ENCODE measurements around the gene PACC1.
A peak's percentile ranks its signal among the peaks of the same experiment; 100 is the strongest.

PACC1 gene

DNA sequence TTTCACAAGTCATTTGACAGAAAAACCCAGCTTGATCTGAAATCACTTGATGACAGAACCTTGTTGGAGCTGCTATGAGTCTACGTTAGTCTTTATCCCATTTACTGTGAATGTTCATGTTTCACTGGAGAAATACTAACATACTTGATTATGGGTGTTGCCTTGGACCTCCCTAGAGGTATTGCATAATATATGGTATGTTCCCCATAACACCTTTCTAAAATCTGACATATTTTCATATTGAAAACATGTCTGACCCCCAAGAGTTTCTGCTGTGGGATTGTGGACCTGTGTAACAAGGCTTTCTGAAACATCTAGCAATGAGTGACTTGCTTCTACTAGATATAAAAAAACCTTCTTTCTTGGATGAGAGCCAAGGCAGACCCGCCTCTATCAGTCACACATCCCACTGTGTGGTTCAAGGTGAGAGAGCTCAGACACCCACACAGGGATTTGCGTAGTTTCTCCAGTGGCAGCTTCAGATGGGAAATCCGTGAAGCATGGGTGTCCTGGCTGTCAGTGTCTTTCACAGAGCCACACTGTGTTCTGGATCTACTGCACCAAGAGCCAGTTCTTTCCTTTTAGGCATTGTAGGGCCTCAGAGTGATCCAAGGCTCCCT lies 22.6 kb upstream of the PACC1 start:
- DNase-seq (ENCODE audit: low read depth) = no peak

GRCh38 chr1:212434992-212435391 lies 20.3 kb upstream of the PACC1 start:
- DNase-seq (ENCODE audit: low read depth) = no peak

DNA sequence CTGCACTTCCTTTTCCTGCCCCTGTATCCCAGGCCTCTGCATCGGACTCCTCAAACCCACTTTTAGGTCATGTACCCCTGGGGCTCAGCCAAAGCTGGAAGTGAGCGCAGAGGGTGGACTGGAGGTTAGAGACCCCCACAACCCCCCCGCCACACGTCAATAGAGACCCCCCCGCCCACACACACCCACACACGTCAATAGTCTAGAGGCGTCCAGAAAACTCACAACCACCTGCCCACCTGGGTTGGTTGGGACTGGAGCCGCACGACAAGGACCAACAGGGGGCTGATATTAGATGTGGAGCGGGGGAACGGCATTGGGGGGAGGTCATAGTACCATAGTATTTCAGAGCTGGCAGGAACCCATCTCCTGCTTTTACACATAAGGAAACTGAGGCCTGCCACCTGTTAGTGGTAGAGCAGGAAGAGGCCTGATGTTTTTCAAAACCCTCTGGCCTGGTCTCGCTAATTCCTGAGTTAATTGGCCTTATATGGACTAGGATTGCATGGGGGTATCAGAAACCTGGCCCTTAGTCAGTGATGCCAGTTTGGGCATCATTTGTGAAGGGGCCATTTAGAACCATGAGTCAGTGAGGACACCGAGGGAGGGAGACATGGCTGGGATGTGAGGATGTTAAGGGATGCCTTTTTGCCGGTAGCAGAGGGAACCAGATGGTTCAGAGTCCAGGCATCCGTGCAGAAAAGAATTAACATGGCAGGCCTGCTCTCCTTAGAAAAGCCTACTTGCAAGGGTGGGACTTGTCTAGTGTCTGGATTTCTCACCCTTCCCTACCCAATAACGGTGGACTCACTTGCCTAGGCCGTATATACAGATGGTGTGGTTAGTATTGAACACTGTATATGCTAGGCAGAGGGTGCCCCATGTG lies 19.1 kb upstream of the PACC1 start:
- no peak for DNase-seq (ENCODE audit: low read depth)

- peak; percentile 51 for DNase-seq (ENCODE audit: low read depth)
Measured at GRCh38 chr1:212432661-212433576, 18.2 kb upstream of the PACC1 start, which contains the start of gene NENF. Gene NENF (plus strand): TSS chr1:212432920. CDS start chr1:212432944, 24 bp downstream.

- DNase-seq (ENCODE audit: low read depth) = no peak
Measured at GRCh38 chr1:212432272-212432660, 17.6 kb upstream of the PACC1 start.

- DNase-seq (ENCODE audit: low read depth) = no peak
Measured at GRCh38 chr1:212431644-212432043, 17.0 kb upstream of the PACC1 start.

- no peak for DNase-seq (ENCODE audit: low read depth)
Measured at GRCh38 chr1:212430955-212431394, 16.3 kb upstream of the PACC1 start.

DNA sequence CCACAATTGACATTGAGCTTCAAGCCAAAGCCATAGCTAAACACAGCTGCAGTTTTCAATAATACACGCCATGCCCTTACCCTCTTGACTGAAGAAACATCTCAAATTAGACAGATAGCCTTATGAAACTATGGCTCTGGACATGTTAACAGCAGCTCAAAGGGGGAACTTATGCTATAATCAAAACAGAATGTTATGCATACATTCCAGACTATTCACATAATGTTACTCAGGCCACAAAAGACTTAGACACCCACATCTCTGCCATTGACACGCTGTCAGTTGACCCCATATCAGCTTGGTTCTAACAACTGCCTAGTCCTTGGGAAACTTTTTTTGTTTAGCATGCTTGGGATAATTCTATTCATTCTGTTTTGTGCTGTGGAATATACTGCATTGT lies 15.7 kb upstream of the PACC1 start:
- DNase-seq (ENCODE audit: low read depth) = no peak

- no peak for DNase-seq (ENCODE audit: low read depth)
Measured at GRCh38 chr1:212428496-212428895, 13.8 kb upstream of the PACC1 start.

- DNase-seq (ENCODE audit: low read depth) = no peak
Measured at GRCh38 chr1:212423879-212424278, 9.2 kb upstream of the PACC1 start.

- DNase-seq (ENCODE audit: low read depth) = no peak
Measured at GRCh38 chr1:212421165-212421564, 6.5 kb upstream of the PACC1 start.

- DNase-seq (ENCODE audit: low read depth) = no peak
Measured at GRCh38 chr1:212415107-212415841, 588 bp upstream of the PACC1 start.

DNA sequence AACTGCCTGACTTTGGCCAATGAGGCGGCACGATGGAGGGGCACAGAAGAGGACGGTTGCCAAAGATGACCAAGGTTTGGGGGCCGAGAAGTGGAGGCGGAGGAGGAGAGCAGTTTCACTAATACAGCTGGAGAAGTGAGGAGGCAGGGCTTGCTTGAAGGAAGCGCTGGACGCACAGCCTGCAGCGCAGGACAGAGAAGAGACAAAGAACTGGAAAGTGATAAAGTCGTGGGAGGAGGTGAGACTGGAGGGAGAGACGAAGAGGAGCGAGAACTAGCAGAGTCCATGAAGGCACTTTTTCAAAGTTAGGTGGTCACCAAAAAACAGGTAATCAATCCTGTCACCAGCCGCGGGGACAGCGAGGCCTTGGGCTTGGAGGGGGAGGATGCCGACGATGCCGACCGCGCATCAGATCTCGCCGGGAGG lies 771 bp downstream of the PACC1 start:
- DNase-seq (ENCODE audit: low read depth) = no peak

DNA sequence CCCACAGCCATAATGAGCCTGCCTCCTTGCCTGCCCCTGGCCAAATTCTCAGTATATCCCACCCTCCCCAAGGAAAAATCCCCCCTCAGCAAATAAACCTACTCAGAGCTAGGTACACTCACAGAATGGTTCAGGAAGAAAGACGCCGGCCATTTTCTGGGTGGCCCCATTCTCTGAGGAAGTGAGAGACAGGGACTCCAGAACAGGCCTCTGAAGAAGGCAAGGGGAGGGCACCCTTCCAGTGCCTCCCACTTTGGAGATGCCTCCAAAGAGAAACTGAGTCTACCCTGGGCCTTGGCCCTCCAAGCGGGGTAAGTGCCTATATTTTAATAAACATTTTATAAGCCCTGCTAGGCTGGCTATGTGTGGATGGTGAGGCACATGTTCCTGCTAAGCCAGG lies 2.3 kb downstream of the PACC1 start:
- DNase-seq (ENCODE audit: low read depth) = no peak

GRCh38 chr1:212410231-212410820 lies 4.4 kb downstream of the PACC1 start:
- DNase-seq (ENCODE audit: low read depth) = no peak

DNA sequence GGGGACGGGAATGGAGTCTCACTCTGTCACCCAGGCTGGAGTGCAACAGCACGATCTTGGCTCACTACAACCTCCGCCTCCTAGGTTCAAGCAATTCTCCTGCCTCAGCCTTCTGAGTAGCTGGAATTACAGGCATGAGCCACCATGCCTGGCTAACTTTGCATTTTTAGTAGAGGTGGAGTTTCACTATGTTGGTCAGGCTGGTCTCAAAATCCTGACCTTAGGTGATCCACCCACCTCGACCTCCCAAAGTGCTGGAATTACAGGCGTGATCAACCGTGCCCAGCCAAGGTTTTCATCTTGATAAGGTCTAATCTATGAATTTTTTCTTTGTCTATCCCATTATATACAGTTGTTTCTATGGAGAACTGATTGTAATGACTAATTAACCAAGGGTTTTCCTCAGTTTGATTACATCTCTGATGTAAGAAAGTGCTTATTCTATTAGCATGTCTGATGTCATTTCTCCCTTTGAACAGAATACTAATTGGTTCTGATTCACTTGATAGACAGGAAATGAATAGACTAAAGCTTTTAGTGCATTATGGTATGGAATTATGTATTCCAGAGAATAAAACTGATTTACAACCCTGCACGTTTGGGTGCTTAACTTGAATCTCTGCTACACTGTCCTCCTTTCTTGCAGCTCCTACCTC lies 11.9 kb downstream of the PACC1 start:
- DNase-seq (ENCODE audit: low read depth) = no peak

DNA sequence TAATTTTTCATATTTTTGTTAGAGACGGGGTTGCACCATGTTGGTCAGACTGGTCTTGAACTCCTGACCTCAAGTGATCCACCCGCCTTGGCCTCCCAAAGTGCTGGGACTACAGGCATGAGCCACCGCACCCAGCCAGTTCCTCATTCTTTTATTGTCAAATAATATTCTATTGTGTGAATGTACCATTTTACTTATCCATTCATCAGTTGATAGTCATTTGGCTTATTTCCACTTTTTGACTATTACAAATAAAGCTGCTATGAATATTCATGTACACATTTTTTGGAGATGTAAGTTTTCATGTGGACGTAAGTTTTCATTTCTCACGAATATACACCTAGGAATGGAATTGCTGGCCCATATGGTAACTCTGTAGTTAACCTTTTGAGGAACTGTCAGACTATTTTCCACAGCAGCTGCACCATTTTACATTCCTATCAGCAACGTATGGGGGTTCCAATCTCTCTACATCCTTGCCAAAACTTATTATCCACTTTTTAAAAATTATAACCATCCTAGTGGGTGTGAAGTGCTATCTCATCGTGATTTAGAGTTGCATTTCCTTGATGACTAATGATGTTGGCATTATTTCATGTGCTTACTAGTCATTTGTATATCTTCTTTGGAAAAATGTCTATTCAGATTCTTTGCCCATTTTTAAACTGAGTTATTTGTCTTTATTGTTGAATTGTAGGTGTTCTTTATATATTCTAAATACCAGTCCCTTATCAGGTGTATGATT lies 12.7 kb downstream of the PACC1 start:
- no peak for DNase-seq (ENCODE audit: low read depth)

- no peak for DNase-seq (ENCODE audit: low read depth)
Measured at GRCh38 chr1:212401042-212401441, 13.6 kb downstream of the PACC1 start.

DNA sequence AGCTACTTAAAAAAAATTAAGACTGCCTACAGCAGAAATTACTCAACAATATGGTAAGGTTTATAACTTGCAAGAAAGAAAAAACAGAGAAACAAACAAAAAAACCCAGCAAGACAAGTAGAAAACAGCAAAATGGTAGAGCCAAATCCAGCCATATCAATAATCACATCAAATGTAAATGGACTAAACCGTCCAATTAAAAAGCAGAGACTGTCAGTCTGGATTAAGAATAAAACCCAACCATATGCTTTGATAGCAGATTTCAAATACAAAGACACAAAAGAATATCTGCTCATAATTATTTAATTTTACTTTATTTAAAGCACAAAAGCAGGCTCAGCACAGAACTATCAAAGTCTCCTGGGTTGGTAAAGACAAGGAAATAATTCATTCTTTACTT lies 17.5 kb downstream of the PACC1 start:
- DNase-seq (ENCODE audit: low read depth) = no peak

DNA sequence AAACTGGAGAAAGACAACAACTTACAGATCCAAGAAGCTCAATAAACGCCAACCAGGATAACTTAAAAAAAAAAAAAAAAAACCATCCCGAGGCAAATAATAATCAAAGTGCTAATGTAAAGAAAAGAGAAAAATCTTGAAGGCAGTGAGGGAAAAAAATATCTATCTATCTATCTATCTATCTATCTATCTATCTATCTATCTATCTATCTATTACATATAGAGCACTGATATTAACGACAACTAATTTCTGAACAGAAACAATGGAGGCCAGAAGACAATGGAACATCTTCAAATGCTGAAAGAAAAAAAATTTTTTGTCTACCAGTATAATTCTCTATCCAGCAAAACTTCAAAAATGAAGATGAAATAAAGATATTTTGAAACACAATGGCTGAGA lies 18.0 kb downstream of the PACC1 start:
- DNase-seq (ENCODE audit: low read depth) = no peak

All from activated gamma-delta T cell treated with anti-CD3 and anti-CD28 coated beads, Interleukin-2, amount 50 U/mL, for 16 hours (primary cell).